ENCODE results near the gene GRK5.

GRK5 gene

DNA sequence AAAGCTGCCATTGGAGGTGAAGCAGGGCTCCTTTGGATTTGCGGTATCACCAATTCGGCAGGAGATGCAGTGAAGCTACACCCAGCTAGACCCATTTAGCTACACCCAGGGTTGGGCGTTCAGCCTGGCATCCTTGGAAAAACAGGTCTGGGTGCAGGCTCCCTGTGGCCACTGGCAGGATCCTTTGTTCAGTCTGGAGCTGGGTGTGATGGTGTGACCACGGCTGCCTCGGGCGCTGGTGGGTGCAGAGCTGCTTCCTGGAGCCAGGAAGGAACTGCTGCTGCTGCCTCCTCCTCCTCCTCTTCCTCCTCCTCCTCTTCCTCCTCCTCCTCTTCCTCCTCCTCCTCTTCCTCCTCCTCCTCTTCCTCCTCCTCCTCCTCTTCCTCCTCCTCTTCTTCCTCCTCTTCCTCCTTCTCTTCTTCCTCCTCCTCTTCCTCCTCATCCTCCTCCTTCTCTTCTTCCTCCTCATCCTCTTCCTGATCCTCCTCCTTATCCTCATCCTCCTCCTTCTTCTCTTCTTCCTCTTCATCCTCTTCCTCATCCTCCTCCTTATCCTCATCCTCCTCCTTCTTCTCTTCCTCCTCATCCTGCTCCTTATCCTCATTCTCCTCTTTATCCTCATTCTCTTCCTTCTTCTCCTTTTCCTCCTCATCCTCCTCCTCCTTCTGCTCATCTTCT lies 84.0 kb downstream of the GRK5 start:
- Mint-ChIP-seq H3K4me3 (no peak overlapping the region), H3K36me3 (peaks cover 6% of the 10 kb centered on the region), H3K27me3 (no peaks in the 10 kb centered on the region), H3K4me1 (ENCODE audit: low read depth) (peaks cover 61% of the 10 kb centered on the region), H3K27ac (peak overlapping the region; percentile 76), H3K9me3 (ENCODE audit: low read depth) (no peaks in the 10 kb centered on the region)

- peaks cover 11% of the 10 kb centered on the region for H3K36me3 Mint-ChIP-seq
- peak overlapping the region; percentile 90 for H3K27ac Mint-ChIP-seq
- H3K4me1 Mint-ChIP-seq (ENCODE audit: low read depth), result peaks cover 46% of the 10 kb centered on the region
- peak overlapping the region; percentile 53 for H3K4me3 Mint-ChIP-seq
- H3K27me3 Mint-ChIP-seq, result no peaks in the 10 kb centered on the region
- H3K9me3 Mint-ChIP-seq (ENCODE audit: low read depth), result no peaks in the 10 kb centered on the region
Measured at GRCh38 chr10:119292968-119293760, 85.8 kb downstream of the GRK5 start.

DNA sequence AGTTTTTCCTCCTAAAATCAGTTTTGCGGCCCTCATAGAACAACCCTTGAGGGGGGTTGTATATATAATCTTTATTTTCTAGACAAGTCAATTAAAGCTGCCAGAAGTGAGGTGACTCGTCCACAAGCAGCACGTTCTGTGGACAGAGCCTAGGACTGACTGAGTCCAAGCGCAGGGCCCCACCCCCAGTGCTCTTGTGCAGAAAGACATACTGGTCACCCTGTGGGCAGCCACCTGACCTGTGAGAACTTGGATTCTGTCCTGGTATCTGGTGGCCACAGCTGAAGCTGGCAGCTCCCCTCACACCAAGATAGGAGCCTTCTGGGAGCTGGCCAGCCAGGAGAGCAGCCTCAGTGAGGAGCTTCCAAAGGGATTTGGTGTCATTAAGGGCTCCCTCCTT lies 89.3 kb downstream of the GRK5 start:
- Mint-ChIP-seq H3K9me3 (ENCODE audit: low read depth) (no peaks in the 10 kb centered on the region), H3K27me3 (no peaks in the 10 kb centered on the region), H3K36me3 (peaks cover 11% of the 10 kb centered on the region), H3K27ac (no peak overlapping the region), H3K4me1 (ENCODE audit: low read depth) (peaks cover 51% of the 10 kb centered on the region), H3K4me3 (no peak overlapping the region)

- Mint-ChIP-seq H3K27ac (no peak overlapping the region), H3K27me3 (no peaks in the 10 kb centered on the region), H3K4me3 (no peak overlapping the region), H3K36me3 (peaks cover 11% of the 10 kb centered on the region), H3K9me3 (ENCODE audit: low read depth) (no peaks in the 10 kb centered on the region), H3K4me1 (ENCODE audit: low read depth) (peaks cover 54% of the 10 kb centered on the region)
Measured at GRCh38 chr10:119297207-119297968, 90.0 kb downstream of the GRK5 start.

DNA sequence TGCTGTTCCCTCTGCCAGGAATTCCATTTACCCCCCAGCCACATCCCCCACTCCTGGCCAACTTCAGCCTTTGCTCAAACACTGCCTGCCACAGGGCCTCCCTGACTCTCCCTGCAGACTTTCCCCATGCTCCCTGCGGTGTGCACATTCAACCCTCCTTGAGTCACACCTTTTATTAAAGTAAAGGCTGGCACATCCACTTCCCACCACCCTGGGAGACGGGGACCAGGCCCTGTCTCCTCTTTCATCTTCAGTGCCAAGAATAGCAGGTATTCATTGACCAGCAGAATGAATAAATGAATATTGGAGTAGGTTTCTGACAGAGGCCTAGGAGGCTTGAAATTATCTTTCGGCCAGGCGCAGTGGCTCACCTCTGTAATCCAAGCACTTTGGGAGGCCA lies 91.4 kb downstream of the GRK5 start:
- H3K36me3 Mint-ChIP-seq, result peaks cover 13% of the 10 kb centered on the region
- peaks cover 54% of the 10 kb centered on the region for H3K4me1 Mint-ChIP-seq (ENCODE audit: low read depth)
- H3K27ac Mint-ChIP-seq, result no peak overlapping the region
- no peak overlapping the region for H3K4me3 Mint-ChIP-seq
- no peaks in the 10 kb centered on the region for H3K9me3 Mint-ChIP-seq (ENCODE audit: low read depth)
- H3K27me3 Mint-ChIP-seq, result no peaks in the 10 kb centered on the region

GRCh38 chr10:119299531-119299930 lies 92.2 kb downstream of the GRK5 start:
- no peaks in the 10 kb centered on the region for H3K9me3 Mint-ChIP-seq (ENCODE audit: low read depth)
- peaks cover 13% of the 10 kb centered on the region for H3K36me3 Mint-ChIP-seq
- peak overlapping the region; percentile 67 for H3K27ac Mint-ChIP-seq
- H3K27me3 Mint-ChIP-seq, result no peaks in the 10 kb centered on the region
- no peak overlapping the region for H3K4me3 Mint-ChIP-seq
- H3K4me1 Mint-ChIP-seq (ENCODE audit: low read depth), result peaks cover 57% of the 10 kb centered on the region

DNA sequence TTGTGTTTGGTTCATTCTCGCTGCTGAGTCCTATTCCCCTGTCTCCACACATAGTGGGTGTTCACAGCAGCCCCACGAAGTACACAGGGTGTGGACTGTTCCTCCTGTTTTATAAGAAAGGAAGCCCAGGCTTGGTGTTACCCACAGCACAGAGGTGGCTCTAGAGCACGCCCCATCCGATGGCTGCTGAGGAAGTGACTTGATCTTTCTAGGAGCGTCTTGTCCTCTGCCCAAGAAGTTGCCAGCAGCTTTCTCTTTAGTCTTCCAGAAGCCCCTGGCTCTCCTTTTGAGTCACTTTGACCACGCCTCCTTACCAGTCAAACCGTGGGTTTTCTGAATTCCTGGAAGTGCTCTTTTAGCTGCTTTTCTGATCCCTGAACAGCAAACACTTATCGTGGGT lies 94.0 kb downstream of the GRK5 start:
- Mint-ChIP-seq H3K9me3 (ENCODE audit: low read depth) (no peaks in the 10 kb centered on the region), H3K27me3 (no peaks in the 10 kb centered on the region), H3K27ac (peak overlapping the region; percentile 97), H3K36me3 (peaks cover 6% of the 10 kb centered on the region), H3K4me3 (peak overlapping the region; percentile 79), H3K4me1 (ENCODE audit: low read depth) (peaks cover 74% of the 10 kb centered on the region)

DNA sequence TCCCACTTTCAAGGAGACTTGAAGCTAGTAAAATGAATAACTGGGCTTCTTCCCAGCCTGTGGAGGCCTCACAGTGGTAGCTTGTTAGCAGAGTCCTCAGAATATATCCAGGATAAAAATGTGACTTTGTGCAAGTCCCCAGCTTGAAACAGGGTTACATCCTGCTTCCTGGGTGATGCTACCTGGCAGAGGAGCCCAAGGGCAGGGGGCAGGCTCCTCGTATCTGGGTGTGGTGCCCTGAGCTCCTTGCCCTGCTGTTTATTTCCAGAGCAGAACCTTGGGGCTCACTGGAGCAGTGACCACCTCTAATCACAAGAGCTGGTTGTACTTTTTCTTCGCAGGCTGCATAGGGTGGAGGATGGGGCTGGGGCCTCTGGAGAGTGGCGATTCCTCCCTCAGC lies 94.8 kb downstream of the GRK5 start:
- peak overlapping the region; percentile 97 for H3K27ac Mint-ChIP-seq
- peak overlapping the region; percentile 79 for H3K4me3 Mint-ChIP-seq
- no peaks in the 10 kb centered on the region for H3K9me3 Mint-ChIP-seq (ENCODE audit: low read depth)
- no peaks in the 10 kb centered on the region for H3K27me3 Mint-ChIP-seq
- H3K4me1 Mint-ChIP-seq (ENCODE audit: low read depth), result peaks cover 82% of the 10 kb centered on the region
- peaks cover 4% of the 10 kb centered on the region for H3K36me3 Mint-ChIP-seq

- Mint-ChIP-seq H3K4me3 (peak overlapping the region; percentile 30), H3K27me3 (no peaks in the 10 kb centered on the region), H3K36me3 (peaks cover 2% of the 10 kb centered on the region), H3K27ac (peak overlapping the region; percentile 97), H3K9me3 (ENCODE audit: low read depth) (no peaks in the 10 kb centered on the region), H3K4me1 (ENCODE audit: low read depth) (peaks cover 87% of the 10 kb centered on the region)
Measured at GRCh38 chr10:119302591-119303253, 95.4 kb downstream of the GRK5 start.

DNA sequence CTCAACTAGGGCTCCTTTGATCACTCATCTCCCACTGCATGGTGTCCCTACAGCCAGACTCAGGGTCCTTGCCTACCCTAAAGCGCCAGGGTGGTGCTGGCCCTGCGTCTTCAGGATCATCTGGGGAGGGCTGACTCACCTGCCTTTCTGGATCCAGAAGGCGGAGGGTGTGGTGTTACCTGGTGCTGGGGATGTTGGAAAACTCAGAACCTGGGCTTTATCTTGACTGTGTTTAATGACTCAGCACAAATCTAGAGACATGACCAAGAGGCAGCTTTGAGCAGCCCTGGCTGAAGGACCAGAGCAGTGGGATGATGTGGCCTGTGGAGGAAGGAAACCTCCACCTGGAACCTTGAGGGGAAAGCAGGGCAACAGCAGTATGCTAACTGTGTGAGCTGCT lies 96.5 kb downstream of the GRK5 start:
- Mint-ChIP-seq H3K27me3 (no peaks in the 10 kb centered on the region), H3K27ac (no peak overlapping the region), H3K4me1 (ENCODE audit: low read depth) (peaks cover 83% of the 10 kb centered on the region), H3K4me3 (no peak overlapping the region), H3K9me3 (ENCODE audit: low read depth) (no peaks in the 10 kb centered on the region), H3K36me3 (peaks cover 2% of the 10 kb centered on the region)

- no peaks in the 10 kb centered on the region for H3K27me3 Mint-ChIP-seq
- H3K36me3 Mint-ChIP-seq, result peaks cover 2% of the 10 kb centered on the region
- H3K4me1 Mint-ChIP-seq (ENCODE audit: low read depth), result peaks cover 78% of the 10 kb centered on the region
- peak overlapping the region; percentile 97 for H3K27ac Mint-ChIP-seq
- H3K9me3 Mint-ChIP-seq (ENCODE audit: low read depth), result no peaks in the 10 kb centered on the region
- H3K4me3 Mint-ChIP-seq, result no peak overlapping the region
Measured at GRCh38 chr10:119304541-119304940, 97.2 kb downstream of the GRK5 start.

GRCh38 chr10:119305860-119306513 lies 98.6 kb downstream of the GRK5 start:
- H3K9me3 Mint-ChIP-seq (ENCODE audit: low read depth), result no peaks in the 10 kb centered on the region
- H3K4me3 Mint-ChIP-seq, result peak overlapping the region; percentile 82
- H3K27ac Mint-ChIP-seq, result peak overlapping the region; percentile 97
- no peaks in the 10 kb centered on the region for H3K27me3 Mint-ChIP-seq
- peaks cover 67% of the 10 kb centered on the region for H3K4me1 Mint-ChIP-seq (ENCODE audit: low read depth)
- H3K36me3 Mint-ChIP-seq, result peaks cover 4% of the 10 kb centered on the region

DNA sequence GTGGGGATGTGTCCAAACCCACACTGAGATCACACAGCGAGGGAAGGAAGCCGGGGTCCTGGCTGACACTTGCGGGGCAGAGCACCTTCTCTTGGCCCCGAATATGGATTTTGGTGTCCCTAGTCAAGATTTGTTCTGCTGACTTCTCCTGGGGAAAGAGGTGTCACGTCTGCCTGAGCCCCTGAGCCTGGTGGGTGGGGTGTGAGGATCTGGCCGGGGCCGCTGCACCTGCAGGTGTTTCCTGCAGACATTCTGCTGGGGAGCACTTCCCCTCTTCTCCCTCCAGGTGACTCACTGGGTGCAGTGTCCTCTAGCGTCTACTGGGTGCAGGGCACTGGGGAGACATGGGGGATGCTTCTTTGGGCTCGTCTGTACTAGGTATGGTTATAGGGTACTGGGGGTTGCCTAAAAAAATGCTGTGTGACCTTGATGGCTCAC lies 99.2 kb downstream of the GRK5 start:
- Mint-ChIP-seq H3K27ac (peak overlapping the region; percentile 97), H3K9me3 (ENCODE audit: low read depth) (no peaks in the 10 kb centered on the region), H3K4me3 (peak overlapping the region; percentile 82), H3K4me1 (ENCODE audit: low read depth) (peaks cover 64% of the 10 kb centered on the region), H3K27me3 (no peaks in the 10 kb centered on the region), H3K36me3 (peaks cover 7% of the 10 kb centered on the region)

DNA sequence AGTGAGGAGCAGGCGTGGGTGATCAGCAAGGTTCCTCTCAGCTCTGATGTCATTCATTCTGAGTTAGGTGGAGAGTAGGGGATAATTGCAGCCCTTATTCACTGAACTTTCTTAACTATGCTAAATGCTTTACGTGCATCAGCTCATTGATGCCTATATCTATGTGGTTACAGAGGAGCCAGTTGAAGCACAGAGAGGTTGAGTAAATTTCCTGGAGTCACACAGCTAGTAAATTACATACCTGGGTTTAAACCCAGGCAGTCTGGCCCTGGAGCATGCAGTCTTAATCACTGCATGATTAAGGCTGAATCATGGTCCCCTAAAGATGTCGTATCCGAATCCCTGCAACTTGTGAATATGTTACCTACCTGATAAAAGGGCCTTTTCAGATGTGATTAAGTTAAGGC lies 99.6 kb downstream of the GRK5 start:
- H3K9me3 Mint-ChIP-seq (ENCODE audit: low read depth), result no peaks in the 10 kb centered on the region
- peak overlapping the region; percentile 82 for H3K4me3 Mint-ChIP-seq
- H3K4me1 Mint-ChIP-seq (ENCODE audit: low read depth), result peaks cover 60% of the 10 kb centered on the region
- H3K27me3 Mint-ChIP-seq, result no peaks in the 10 kb centered on the region
- H3K36me3 Mint-ChIP-seq, result peaks cover 7% of the 10 kb centered on the region
- H3K27ac Mint-ChIP-seq, result peak overlapping the region; percentile 97
